Neuronal stem cell (in vitro differentiated cells): ENCODE measurements around the gene TACR1.

Experiments used
- DNase-seq: peaks from one replicate; pipeline ENCODE4 v3.0.0-alpha.2; 2013; ENCODE audit warnings: low spot score
- H2AFZ ChIP-seq: one replicate; pipeline ENCODE4 v1.6.1; 2013; ENCODE audit warnings: mild to moderate bottlenecking, low read length, inconsistent platforms
- H2AK5ac ChIP-seq: 2 replicates; pipeline ENCODE4 v1.6.1; 2013; ENCODE audit warnings: low read depth, mild to moderate bottlenecking, inconsistent platforms, low read length, moderate library complexity, mixed read lengths
- H2BK120ac ChIP-seq: 2 replicates; pipeline ENCODE4 v1.6.1; 2013; ENCODE audit warnings: low read depth, mild to moderate bottlenecking, inconsistent platforms, low read length, moderate library complexity, mixed read lengths
- H2BK12ac ChIP-seq: one replicate; pipeline ENCODE4 v1.6.1; 2013; ENCODE audit warnings: low read length, inconsistent platforms
- H2BK15ac ChIP-seq: 2 replicates; pipeline ENCODE4 v1.6.1; 2013; ENCODE audit warnings: mild to moderate bottlenecking, low read length, inconsistent platforms, mixed read lengths
- H2BK5ac ChIP-seq: one replicate; pipeline ENCODE4 v1.6.1; 2013; ENCODE audit warnings: inconsistent platforms, mild to moderate bottlenecking, low read length, moderate library complexity
- H3K14ac ChIP-seq: one replicate; pipeline ENCODE4 v1.6.1; 2013; ENCODE audit warnings: low read length, inconsistent platforms
- H3K18ac ChIP-seq: 2 replicates; pipeline ENCODE4 v1.6.1; 2013; ENCODE audit warnings: low read length, inconsistent platforms
- H3K23ac ChIP-seq: 2 replicates; pipeline ENCODE4 v1.6.1; 2013; ENCODE audit warnings: low read depth, mild to moderate bottlenecking, mixed read lengths, low read length, inconsistent platforms; ENCODE audit not compliant: poor library complexity
- H3K27ac ChIP-seq: replicated peaks from 3 replicates; pipeline ENCODE4 v1.5.1; 2013; ENCODE audit warnings: low read length, inconsistent platforms
- H3K27me3 ChIP-seq, 3 experiments: 2 replicates each; pipeline ENCODE4 v1.6.1; 2013; ENCODE audit warnings: low read length in 3 of 3, mild to moderate bottlenecking in 2 of 3, inconsistent platforms in 1 of 3, low read depth in 1 of 3, mixed read lengths in 1 of 3, moderate library complexity in 1 of 3; ENCODE audit not compliant: control insufficient read depth in 3 of 3, insufficient read depth in 3 of 3
- H3K36me3 ChIP-seq, 2 donors: replicated peaks in 1 of 2; 2 replicates each; pipeline ENCODE4 v1.6.1; 2013; ENCODE audit warnings: low read length in 2 of 2; ENCODE audit not compliant: control insufficient read depth in 2 of 2, insufficient read depth in 2 of 2
- H3K4ac ChIP-seq: 2 replicates; pipeline ENCODE4 v1.6.1; 2013; ENCODE audit warnings: inconsistent platforms, mild to moderate bottlenecking, low read length, moderate library complexity
- H3K4me1 ChIP-seq, 2 donors: 1 replicate in 1 of 2; 2 replicates in 1 of 2; pipeline ENCODE4 v1.6.1; 2013; ENCODE audit warnings: low read length in 2 of 2, low read depth in 1 of 2; ENCODE audit not compliant: control insufficient read depth in 2 of 2, insufficient read depth in 1 of 2
- H3K4me2 ChIP-seq: one replicate; pipeline ENCODE4 v1.6.1; 2013; ENCODE audit warnings: mild to moderate bottlenecking, low read length, inconsistent platforms; ENCODE audit not compliant: insufficient read depth, poor library complexity, severe bottlenecking
- H3K4me3 ChIP-seq, 2 donors: 2 replicates each; pipeline ENCODE4 v1.5.1; 2013; ENCODE audit warnings: low read length in 2 of 2, mild to moderate bottlenecking in 2 of 2, inconsistent platforms in 1 of 2, moderate library complexity in 1 of 2
- H3K79me1 ChIP-seq: one replicate; pipeline ENCODE4 v1.6.1; 2013; ENCODE audit warnings: low read depth, mild to moderate bottlenecking, inconsistent platforms, low read length, moderate library complexity
- H3K9ac ChIP-seq: one replicate; pipeline ENCODE4 v1.6.1; 2013; ENCODE audit warnings: mild to moderate bottlenecking, low read depth, low read length, inconsistent platforms; ENCODE audit not compliant: poor library complexity
- H3K9me3 ChIP-seq, 2 donors: replicated peaks in 1 of 2; 2 replicates each; pipeline versions ENCODE3 to v1.6.1; 2013; ENCODE audit warnings: low read length in 2 of 2, mild to moderate bottlenecking in 2 of 2, inconsistent platforms in 1 of 2, low read depth in 1 of 2, mixed read lengths in 1 of 2, moderate library complexity in 1 of 2; ENCODE audit not compliant: control insufficient read depth in 2 of 2, insufficient read depth in 1 of 2
- H4K8ac ChIP-seq: one replicate; pipeline ENCODE4 v1.6.1; 2013; ENCODE audit warnings: low read depth, mild to moderate bottlenecking, inconsistent platforms, low read length, moderate library complexity
- H4K91ac ChIP-seq: one replicate; pipeline ENCODE4 v1.6.1; 2013; ENCODE audit warnings: low read length, low read depth, mild to moderate bottlenecking, inconsistent platforms; ENCODE audit not compliant: poor library complexity
- WGBS, 2 donors: extraction: QIAGEN DNeasy Blood & Tissue Kit; methylation state at CpG; one replicate each; pipeline ENCODE4 v1.1.7; 2013; ENCODE audit warnings: missing lambda C conversion rate in 2 of 2, mixed read lengths in 1 of 2; ENCODE audit not compliant: insufficient read length in 2 of 2, insufficient replicate concordance in 1 of 2; ENCODE audit errors: extremely low coverage in 2 of 2; 5-methylcytosine and 5-hydroxymethylcytosine counted together

TACR1 gene

GRCh38 chr2:75035444-75036353 is 163.6 kb downstream of the TACR1 start:
- Histone ChIP-seq H2BK12ac (no peak overlapping the region), H3K14ac (no peak overlapping the region), H2BK120ac (no peak overlapping the region), H2BK5ac (no peak overlapping the region), H3K4me3 (no peak overlapping the region), H3K18ac (no peak overlapping the region), H4K91ac (no peak overlapping the region), H3K4ac (no peak overlapping the region), H3K23ac (no peak overlapping the region), H3K4me2 (no peak overlapping the region), H3K36me3 (no peaks in the 10 kb centered on the region), H2AFZ (no peak overlapping the region), H3K9me3 (no peaks in the 10 kb centered on the region), H3K4me1 (no peaks in the 10 kb centered on the region), H3K27ac (no peak overlapping the region), H3K79me1 (no peaks in the 10 kb centered on the region), H3K27me3 (no peaks in the 10 kb centered on the region), H2BK15ac (no peak overlapping the region), H2AK5ac (no peak overlapping the region), H4K8ac (no peak overlapping the region), H3K9ac (no peak overlapping the region)
- no peak for DNase-seq
- no CpG with 5 or more reads among the region's 3 CpGs for WGBS, 2 donors

GRCh38 chr2:75033516-75033915 is 165.8 kb downstream of the TACR1 start:
- no peak for DNase-seq
- no peak overlapping the region for H2BK120ac ChIP-seq
- no peak overlapping the region for H2AK5ac ChIP-seq
- H2BK5ac ChIP-seq, result no peak overlapping the region
- H3K4ac ChIP-seq, result no peak overlapping the region
- WGBS, 2 donors, result no CpG with 5 or more reads among the region's 2 CpGs
- no peaks in the 10 kb centered on the region for H3K79me1 ChIP-seq
- H3K18ac ChIP-seq, result no peak overlapping the region
- H2AFZ ChIP-seq, result no peak overlapping the region
- no peak overlapping the region for H3K27ac ChIP-seq
- H2BK15ac ChIP-seq, result no peak overlapping the region
- no peak overlapping the region for H3K23ac ChIP-seq
- H3K14ac ChIP-seq, result no peak overlapping the region
- no peak overlapping the region for H3K9ac ChIP-seq
- no peak overlapping the region for H3K4me2 ChIP-seq
- no peaks in the 10 kb centered on the region for H3K36me3 ChIP-seq
- no peak overlapping the region for H4K91ac ChIP-seq
- no peak overlapping the region for H3K4me3 ChIP-seq
- H2BK12ac ChIP-seq, result no peak overlapping the region
- no peaks in the 10 kb centered on the region for H3K27me3 ChIP-seq
- no peak overlapping the region for H4K8ac ChIP-seq
- no peaks in the 10 kb centered on the region for H3K4me1 ChIP-seq
- peaks cover 0 to 2% of the 10 kb centered on the region in 2 donors for H3K9me3 ChIP-seq

DNA sequence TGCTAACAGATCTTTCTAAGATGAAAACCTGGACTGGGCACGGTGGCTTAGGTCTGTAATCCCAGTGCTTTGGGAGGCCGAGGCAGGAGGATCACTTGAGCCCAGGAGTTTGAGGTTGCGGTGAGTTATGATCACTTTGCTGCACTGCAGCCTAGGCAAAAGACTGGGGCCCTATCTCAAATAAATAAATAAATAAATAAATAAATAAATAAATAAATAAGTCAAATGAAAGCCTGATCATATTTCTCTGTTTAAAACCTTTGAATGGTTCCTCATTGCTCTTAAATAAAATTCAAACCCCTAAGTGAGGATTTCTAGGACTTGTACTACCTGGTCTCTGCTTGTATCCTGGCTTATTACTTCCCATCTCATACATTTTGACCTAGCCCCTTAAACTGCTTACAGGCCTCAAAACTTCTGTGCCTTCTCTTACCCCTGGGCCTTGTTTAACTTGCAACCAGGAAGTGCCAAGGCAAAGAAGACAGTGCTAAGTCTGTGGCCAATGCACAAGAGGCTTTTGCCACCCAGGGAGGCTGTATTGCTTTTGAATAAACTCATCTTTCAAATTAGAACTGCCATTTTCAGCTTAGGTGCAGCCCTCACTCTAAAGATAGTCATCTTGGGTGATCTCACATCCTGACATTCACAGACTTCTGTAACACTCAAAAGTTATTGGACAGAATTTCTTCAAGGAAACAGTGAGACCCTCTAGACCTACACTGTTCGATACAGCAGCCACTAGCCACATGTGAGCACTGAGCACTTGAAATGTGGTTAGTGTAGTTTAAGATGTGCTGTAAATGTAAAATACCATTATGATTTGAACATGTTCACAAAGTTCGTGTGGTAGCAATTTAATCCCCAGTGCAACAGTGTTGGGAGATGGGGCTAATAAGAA is 167.2 kb downstream of the TACR1 start:
- H3K9ac ChIP-seq, result no peak overlapping the region
- H3K36me3 ChIP-seq, result no peaks in the 10 kb centered on the region
- no peak overlapping the region for H2BK15ac ChIP-seq
- no peak overlapping the region for H2AK5ac ChIP-seq
- H2AFZ ChIP-seq, result no peak overlapping the region
- no peak for DNase-seq
- peaks cover 0 to 2% of the 10 kb centered on the region in 2 donors for H3K9me3 ChIP-seq
- H2BK5ac ChIP-seq, result no peak overlapping the region
- H3K4me3 ChIP-seq, result no peak overlapping the region
- no peak overlapping the region for H3K27ac ChIP-seq
- no peak overlapping the region for H3K23ac ChIP-seq
- no peak overlapping the region for H3K14ac ChIP-seq
- H4K8ac ChIP-seq, result no peak overlapping the region
- no peak overlapping the region for H2BK120ac ChIP-seq
- H3K18ac ChIP-seq, result no peak overlapping the region
- H3K79me1 ChIP-seq, result no peaks in the 10 kb centered on the region
- no peak overlapping the region for H2BK12ac ChIP-seq
- no peak overlapping the region for H3K4ac ChIP-seq
- H3K27me3 ChIP-seq, result no peaks in the 10 kb centered on the region
- H3K4me2 ChIP-seq, result no peak overlapping the region
- WGBS, 2 donors, result no CpG with 5 or more reads among the region's 5 CpGs
- H4K91ac ChIP-seq, result no peak overlapping the region
- no peaks in the 10 kb centered on the region for H3K4me1 ChIP-seq

DNA sequence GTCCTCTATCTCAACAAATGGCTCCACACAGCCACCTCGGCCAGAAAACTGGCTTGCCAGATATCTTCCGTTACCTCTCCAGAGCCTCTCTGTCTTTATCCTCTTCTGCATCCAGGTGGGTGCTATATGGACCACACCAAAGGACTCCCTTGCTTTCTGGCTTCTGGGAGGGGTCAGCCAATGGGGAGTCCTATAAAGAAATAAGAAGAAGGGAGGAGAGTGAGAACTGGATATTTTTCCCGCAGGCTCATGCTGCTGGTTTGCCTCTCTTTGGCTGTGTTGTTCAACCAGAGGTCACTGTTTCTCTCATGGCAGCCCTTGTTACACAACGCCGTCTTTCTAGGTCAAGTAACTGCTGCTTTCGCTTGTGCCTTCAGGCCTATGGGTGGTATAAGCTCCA is 168.1 kb downstream of the TACR1 start:
- no peak overlapping the region for H3K14ac ChIP-seq
- H3K4ac ChIP-seq, result no peak overlapping the region
- no peak overlapping the region for H2BK120ac ChIP-seq
- peaks cover 0 to 2% of the 10 kb centered on the region in 2 donors for H3K9me3 ChIP-seq
- no peak overlapping the region for H4K8ac ChIP-seq
- H3K79me1 ChIP-seq, result no peaks in the 10 kb centered on the region
- H2BK15ac ChIP-seq, result no peak overlapping the region
- no peak overlapping the region for H2AK5ac ChIP-seq
- H3K9ac ChIP-seq, result no peak overlapping the region
- no peak overlapping the region for H3K4me3 ChIP-seq
- DNase-seq, result no peak
- H2BK5ac ChIP-seq, result no peak overlapping the region
- H3K4me2 ChIP-seq, result no peak overlapping the region
- H3K4me1 ChIP-seq, result no peaks in the 10 kb centered on the region
- no peak overlapping the region for H2AFZ ChIP-seq
- H3K18ac ChIP-seq, result no peak overlapping the region
- H2BK12ac ChIP-seq, result no peak overlapping the region
- no peak overlapping the region for H4K91ac ChIP-seq
- no peaks in the 10 kb centered on the region for H3K27me3 ChIP-seq
- H3K27ac ChIP-seq, result no peak overlapping the region
- WGBS, 2 donors, result no CpG with 5 or more reads among the region's 6 CpGs
- no peak overlapping the region for H3K23ac ChIP-seq
- no peaks in the 10 kb centered on the region for H3K36me3 ChIP-seq
